Globus pallidus (tissue), 1 donor: ENCODE measurements around the gene PTPRG.
"Not testable (repeated sequence)": the region's sequence is repeated elsewhere in the genome, so short reads cannot be mapped to it uniquely, and the experiment has no call there.

Source experiments
- DNase-seq: peaks from one replicate; pipeline ENCODE4 v3.0.0-alpha.2; 2015; ENCODE audit warnings: low spot score

PTPRG gene

DNA sequence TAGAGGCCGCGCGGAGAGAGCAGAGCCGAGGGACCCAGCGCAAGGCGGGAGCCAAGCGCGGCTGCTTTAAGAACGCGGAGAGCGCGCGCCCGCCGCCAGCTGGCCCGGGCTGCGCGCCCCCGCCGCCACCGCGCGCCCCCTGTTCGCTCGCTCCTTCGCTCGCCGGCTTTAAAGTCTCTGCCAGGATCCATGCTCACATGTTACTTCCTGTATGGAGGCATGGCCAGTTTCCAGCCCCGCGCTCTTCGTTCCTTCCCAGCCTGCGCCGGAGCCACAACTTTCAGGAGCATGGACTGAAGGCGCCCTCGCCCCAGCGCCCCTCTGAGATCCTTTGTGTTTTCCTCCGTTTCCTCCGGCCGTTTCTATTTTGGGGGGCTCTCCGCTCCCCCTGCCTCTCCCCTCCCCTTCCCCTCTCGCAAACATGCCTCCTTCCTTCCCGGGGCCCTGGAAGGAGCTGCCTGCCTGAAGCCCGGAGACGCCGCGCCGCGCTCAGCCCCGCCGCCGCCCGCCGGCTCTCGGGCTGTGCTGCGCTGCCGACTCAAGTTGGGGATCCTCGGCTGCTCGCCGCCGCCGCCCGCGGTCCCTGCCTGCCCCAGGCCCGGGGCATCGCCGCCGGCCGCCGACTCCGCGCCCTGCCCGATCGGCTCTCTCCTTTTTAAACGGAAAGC is at the start of gene PTPRG:
Gene PTPRG (plus strand): TSS at position 198 of the 668 bp plus-strand sequence. CDS start 717 bp downstream, outside the sequence.
- peak; percentile 70 for DNase-seq

DNA sequence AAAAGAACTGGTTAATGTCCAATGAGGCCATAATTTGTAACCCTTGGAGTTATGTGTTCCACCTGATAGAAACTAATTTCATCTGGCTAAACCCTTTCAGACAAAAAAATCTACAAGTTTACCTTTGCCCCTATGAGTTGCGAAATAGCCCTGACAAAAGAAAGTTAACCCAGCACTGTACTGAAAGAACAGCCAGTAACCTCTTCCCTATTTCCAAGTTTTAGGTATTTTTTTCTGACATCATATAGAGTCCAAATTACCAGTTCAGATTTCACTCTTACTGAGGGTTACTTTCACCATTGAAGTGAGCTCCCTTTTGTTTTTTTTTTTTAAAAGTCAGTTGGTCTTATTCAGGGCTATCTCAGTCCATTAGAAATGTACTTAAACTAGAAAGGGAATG is 42.8 kb upstream of the PTPRG start:
- DNase-seq = no peak

DNA sequence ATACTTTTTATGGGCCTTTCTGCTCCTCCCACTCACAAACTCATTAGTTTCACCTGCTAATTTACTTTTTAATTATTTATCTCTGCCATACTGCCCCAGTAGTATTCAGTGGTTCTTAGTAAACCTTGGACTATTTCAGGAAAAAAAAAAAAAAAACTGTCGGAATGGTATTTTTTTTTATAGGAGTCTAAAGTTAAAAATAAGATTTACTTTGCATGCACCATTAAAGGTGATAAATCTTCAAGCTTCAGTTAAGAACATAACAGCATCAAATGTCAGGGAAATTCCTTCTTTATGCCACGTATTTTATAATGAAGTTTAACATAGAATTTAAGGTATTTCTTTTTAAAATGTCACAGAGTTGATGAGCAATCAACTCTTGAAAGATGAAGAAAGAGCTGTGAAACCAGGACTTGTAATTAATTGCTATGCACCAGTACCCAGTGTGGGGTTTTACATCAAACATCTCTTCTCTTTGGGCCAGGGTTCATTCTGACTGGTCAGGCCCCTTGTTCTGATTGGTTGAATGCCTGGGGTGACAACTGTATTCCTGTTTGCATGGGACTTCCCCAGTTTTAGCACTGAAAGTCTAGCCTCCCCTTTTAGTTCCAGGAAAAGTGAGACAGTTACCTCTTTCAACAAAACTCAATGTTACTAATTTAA is 40.3 kb upstream of the PTPRG start:
- no peak for DNase-seq

DNA sequence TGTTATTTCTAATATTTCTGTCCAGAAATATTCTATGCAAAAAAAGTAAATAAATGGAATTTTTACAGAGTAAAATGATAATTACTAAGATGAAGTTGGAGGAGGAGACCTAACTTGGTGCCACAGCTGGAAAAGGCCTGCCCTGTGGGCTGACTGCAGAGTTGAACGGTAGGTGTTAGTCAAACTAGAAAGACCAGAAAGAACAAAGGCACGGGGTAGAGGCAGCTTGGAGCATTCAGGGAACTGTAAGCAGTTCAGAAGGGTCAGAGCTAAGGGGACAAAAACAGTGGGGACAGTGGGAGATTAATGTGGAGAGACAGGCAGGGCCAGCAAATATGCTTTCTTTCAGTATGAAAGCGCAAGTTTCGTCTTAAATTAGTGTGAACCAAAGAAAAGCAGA is 39.3 kb upstream of the PTPRG start:
- no peak for DNase-seq

DNA sequence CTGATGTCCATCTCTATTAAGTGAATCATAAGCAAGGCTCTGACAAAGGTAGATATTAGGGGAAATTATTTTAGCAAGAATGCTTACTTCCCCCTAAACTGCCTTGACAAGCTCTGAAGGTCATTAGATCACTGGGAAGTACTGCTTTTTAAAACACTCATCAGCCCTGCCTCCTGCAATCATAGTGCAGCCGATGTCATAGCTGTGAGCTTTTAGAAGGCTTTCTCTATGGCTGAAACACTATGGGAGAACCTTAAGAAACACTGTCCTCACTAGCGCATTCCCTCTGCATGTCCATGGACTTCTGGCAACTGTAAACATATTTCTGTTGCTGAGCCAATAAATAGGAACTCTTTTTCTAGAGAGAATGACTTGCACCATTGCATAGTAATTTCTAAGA is 38.7 kb upstream of the PTPRG start:
- DNase-seq = no peak

DNA sequence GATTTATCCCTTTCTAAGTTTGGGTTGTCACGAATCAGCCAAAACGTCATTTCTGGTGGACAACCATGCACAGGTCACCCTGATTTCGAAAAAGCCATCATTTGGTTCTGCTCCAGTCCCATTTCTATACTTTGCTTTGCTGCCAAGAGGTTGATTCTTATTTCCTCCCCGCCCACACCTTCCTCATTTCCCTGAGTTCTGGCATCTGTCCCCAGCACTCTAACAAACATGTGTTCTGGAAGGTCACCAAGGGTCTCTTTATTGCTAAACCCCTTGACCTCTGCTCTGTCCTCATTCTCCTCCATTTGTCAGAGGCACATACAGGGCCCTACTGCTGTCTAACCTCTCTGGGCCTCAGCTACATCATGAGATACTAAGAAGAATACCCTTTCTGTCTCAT is 36.4 kb upstream of the PTPRG start:
- no peak for DNase-seq

DNA sequence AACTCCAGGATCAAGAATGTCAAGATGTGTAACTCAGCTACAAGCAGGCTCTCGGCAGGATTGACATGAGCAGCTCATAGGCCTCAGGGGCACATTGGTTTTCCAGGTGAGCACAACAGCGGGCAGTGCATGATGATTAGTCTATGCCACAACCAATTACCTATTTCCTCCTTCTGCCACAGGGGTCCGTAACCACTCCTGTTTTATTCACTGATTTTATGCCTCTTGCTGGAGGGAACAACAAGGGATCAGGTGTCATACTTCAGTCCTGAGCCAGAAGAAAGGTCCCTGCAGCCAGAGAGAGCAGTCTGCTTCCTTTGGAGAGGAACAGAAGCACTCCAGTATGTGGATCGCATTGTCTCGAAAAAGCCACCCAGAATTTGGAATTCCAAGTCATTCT is 35.1 kb upstream of the PTPRG start:
- no peak for DNase-seq

DNA sequence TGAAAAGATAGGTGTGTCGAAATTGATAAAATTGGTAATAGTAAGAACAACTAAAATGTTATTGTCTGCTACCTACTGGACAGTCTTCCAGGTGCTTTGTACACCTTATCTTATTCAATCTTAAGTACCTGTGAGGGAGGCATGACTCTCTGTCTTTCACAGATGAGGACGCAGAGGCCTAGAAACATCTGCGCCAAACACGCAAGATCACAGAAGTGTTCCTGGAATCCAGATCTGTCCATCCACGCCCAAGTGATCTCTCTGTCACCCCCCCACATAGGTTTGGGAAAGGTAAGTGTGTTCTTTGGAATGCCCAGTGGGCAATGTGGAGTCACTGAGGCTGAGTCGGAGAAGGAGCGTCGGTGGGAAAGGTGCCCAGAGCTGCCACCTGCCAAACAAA is 34.4 kb upstream of the PTPRG start:
- DNase-seq = no peak

DNA sequence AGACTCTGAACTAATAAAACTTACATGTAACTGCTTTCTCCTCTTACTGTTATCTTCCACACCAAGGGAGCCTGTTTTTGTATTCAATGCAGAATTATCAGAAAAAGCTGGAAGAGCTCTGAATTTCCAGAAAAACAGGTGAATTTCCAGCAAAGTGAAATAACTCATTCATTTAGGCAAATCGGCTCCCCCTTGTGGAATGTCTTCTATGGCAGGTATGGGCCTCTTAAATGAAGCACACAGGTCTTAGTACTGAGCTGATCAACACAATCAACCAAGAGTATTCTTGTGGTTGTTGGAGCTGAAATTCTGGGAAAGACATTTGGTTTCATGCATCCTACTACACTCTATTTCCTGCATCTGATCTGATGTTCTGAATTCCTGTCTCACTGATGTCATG is 31.0 kb upstream of the PTPRG start:
- DNase-seq = no peak

DNA sequence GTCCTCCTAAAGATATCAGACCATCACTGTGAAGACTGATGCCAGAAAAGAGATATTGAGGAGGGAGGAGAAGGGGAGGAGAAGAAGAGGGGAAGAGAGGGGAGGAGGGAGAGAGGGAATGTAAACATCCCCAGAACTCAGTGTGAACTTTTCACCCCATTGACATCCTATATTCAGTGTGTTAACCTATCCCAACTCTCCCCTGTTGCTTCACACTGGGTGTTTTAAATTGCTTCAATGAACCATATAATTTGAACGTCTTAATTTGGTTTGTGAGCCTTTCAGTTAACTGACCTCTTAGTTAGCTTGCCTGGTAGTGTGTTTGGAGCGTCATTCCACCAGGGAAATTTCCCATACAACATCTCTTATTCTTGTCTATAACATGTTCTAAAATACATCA is 29.8 kb upstream of the PTPRG start:
- DNase-seq = no peak

DNA sequence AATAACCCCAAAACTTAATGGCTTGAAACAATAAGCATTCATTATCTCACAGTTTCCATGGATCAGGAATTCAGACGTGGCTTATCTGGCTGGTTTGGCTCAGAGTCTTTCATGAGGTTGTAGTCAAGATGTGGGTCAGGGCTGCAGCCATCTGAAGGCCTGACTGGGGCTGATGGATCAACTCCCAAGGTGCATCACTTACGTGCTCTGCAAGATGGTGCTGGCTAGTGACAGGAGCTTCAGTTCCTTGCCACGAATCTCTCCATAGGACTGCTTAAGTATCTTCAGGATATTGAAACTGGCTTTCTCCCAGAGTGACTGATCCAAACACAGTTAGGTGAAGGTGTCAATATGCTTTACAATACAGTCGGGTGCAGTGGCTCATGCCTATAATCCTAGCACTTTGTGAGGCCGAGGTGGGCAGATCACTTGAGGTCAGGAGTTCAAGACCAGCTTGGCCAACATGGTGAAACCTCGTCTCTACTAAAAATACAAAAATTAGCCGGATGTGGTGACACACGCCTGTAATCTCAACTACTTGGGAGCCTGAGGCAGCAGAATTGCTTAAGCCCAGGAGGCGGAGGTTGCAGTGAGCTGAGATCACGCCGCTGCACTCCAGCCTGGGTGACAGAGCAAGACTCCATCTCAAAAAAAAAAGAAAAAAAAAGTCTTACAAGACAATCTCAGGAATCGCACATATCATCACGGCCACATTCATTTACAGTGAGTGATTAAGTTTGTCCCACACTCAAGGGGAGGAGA is 28.5 kb upstream of the PTPRG start:
- DNase-seq = no peak

DNA sequence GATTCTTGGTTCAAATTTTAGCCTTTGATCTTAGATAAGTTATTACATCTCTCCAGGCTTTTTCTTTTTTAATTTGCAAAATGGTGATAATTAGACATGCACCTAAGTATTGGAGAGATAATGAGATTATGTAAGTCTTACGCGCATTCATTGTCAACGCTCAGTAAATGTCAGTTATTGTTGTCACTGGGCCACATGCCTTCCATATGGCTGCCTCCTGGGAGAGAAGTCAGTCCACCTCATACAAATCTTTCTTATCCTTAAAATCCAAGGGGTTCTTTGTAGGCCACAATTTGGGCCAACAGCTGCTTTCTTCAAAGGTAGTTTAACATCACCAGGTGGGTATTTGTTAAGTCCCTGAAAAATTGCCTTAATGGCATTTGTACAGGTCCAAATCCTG is 25.5 kb upstream of the PTPRG start:
- DNase-seq = no peak

DNA sequence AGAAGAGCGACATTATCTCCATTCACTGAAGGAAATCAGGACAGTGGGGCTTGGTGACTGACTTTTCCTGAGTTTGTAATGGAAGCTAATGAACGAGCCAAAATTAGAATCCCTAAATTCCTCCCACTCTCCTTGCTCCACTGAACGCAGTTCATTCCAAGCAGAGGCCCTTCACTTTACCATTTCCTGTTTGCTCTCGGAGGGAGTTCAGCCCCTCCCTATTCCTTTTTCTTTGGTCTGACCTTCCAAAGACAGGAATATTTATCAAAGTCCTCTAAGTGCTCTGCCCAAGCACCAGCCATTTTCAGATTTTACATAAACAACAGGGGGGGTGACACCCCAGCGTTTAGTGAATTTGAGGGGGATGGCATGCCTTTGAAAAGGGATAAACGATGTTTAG is 24.0 kb upstream of the PTPRG start:
- DNase-seq = no peak

DNA sequence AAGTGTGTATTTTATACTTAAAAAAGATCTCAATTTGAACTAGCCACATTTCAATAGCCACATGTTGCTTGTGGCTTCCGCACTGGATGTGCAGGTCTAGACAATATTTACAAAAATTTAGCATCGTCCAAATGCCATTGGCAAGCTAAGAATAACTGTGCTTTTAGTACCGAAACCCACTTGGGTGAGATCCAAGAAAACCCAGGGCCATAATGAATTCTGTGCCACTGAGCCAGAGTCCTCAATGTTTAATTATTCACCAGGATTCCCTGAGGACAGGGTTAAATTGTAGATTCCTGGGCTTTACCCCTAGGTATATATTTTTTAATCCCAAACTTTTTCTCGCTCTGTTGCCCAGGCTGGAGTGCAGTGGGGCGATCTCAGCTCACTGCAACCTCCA is 22.9 kb upstream of the PTPRG start:
- no peak for DNase-seq

DNA sequence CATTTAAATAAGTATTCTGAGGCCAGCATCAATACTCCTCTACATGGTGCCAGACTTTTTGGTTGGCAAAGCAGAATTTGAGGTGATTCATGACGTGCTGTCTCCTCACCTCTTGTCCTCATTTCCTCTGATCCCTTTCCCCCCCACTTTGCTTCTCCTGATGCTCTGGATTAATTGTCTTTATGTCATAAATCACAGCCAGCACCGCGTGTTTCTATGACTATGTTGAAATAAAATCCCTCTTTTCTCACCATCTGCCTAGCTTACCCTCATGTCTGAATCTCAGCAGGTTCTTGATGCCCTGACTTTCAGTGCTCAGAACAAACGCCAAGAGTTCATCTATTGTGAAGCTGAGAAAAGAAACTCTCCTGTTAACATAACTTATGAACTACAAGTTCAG is 19.7 kb upstream of the PTPRG start:
- no peak for DNase-seq

DNA sequence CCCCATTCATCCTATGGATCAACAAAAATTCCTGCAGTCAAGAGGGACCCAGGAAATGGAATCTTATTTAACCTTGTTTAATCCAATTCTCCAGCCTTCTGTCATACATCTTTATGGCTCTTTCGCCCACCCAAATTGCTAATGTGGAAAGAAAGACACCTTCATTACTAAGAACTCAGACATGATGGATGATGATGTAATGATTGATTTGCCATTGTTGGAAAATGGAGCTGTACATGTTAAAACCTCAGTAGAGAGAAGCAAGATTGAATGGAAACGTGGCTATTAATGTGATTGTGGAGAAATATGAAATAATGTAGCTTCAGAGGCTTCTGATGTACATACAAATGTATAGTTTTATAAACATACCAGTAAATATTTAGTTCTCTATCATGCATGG is 15.7 kb upstream of the PTPRG start:
- DNase-seq = no peak

DNA sequence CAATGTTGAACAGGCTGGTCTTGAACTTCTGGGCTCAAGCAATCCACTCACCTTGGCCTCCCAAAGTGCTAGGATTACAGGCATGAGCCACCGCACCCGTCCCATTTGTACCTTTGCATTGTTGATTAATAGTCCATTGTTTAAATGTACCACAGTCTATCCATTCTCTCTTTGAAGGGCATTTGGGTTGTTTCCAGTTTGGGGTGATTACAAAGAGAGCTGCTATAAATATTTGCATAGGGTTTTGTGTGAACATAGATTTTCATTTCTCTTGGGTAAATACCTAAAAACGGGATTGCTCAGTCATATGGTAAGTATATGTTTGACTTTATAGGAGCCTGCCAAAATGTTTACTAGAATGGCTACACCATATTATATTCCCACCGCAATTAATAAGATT is 13.7 kb upstream of the PTPRG start:
- no peak for DNase-seq

DNA sequence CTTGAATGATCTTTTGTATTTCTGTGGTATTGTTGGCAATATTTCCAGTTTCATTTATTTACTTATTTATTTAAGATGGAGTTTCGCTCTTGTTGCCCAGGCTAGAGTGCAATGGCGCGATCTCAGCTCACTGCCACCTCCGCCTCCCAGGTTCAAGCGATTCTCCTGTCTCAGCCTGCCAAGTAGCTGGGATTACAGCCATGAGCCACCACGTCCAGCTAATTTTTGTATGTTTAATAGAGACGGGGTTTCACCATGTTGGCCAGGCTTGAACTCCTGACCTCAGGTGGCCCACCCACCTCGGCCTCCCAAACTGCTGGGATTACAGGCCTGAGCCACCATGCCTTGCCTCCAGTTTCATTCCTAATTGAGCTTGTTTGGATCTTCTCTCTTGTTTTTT is 8.7 kb upstream of the PTPRG start:
- DNase-seq = not testable (repeated sequence)

DNA sequence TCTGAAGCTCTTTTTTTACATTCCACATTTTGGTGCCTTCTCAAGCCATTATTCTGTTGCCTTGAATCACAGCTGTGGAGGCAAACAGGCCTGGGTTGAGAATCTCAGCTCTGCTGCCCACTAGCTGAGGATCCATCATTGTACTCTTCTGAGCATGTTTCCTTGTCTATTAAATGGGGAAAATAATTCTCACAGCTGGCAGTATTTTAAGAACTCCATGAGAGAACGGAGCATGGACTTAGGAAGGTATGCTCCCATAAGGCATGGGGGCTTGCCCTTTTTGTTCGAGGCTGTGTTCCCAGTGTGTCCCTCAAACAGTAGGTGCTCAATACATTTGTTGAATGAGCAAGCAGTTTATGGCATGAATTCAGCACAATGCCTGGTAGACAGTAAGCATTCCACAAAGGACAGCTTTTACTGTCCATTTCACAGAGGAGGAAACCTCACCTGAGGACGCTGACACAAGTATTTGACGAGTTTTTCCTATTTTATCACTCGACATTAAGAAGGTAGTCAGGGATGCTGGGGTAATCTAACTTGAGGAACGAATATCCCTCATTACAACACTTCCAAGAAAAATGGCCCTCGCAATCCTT is 2.1 kb upstream of the PTPRG start:
- DNase-seq = no peak

DNA sequence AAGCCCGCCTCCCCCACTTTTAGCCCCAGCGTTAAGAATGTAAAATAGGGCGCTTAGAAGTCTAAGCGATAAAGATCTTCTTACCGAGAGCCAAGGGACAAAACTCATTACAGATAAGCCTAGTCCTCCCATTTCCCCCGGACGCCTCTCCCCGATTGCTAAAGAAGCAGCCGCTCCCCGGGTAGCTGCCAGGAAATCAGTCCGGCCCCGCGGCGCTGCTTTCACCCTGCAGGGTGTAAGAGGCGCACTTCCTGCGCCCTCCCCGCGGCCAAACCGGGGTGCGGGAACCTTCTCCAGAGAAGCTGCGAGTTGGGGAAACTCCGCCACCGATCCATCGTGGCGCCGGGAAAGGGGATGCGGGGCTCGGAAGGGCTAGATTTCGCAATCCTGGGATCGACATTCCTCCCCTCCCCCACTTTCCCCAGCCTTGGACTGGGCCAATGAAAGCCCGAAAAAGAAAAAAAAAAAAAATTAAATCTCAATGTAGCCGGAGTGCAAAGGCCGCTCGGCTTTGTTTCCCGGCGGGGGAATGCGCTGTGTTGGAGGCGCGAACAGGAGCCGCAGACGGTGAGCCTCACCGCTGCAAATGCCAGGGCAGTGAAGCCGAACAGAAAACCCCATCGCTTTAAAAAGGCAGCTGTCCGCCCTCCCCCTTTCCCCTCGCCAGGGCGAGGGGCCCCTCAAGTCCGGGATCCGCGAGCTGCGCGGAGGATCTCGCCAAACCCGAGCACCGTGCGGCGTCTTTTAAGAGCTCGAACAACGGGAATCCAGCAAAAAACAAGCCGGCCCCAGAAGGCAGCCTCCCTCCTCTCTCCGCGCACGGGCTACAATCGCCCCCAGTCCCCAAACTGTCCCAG is 626 bp upstream of the PTPRG start:
- peak; percentile 26 for DNase-seq

DNA sequence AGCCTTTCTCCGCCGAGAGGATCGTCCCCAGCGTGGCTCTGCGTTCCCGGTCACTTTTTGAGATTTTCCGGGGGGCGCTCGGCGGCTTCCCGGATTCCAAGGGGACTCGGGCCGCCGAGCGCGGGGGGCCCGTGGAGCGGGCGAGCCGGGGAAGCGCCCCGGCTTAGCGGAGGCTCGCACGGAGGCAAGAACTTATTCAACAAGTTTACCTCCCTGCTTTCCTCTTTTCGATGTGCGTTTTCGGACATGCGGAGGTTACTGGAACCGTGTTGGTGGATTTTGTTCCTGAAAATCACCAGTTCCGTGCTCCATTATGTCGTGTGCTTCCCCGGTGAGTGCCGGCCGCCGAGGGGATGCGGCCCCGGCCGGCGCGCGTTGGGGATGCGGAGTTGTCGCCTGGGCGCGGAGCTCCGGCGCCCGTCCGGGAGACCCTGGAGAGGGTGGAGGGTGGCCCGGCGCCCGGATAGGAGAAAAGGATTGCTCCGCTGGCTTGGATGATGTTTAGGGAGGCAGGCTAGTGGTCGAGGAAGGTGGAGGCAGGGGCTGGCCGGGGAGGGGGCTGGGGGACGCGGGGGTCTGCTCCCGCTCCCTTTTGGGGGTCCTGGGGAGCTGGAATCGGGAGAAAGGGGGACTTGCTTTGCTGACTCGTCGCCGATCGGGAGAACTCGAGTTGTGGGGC is 810 bp downstream of the PTPRG start:
- no peak for DNase-seq
